SH-SY5Y (cell line): Measurements from ENCODE around the gene TIAM2.

Source experiments
- GATA2 ChIP-seq: IDR thresholded peaks from 2 replicates; pipeline ENCODE4 v1.6.1; 2011; ENCODE audit warnings: mild to moderate bottlenecking, low read depth, low read length
- GATA3 ChIP-seq: IDR thresholded peaks from 2 replicates; pipeline ENCODE4 v1.6.1; 2011; ENCODE audit warnings: low read depth, mild to moderate bottlenecking, low read length, moderate library complexity

- no peak for TF ChIP-seq GATA2
- no peak for TF ChIP-seq GATA3
These were observed 259.0 kb downstream of the TIAM2 start for GRCh38 chr6:155254139-155254538.
